GM19452 (cell line): ENCODE results near the gene TBCD.

Experiments used
- ATAC-seq: cut with Tn5 transposase; IDR thresholded peaks from one replicate; pipeline ENCODE4 v1.9.1; 2021; ENCODE audit not compliant: unreplicated experiment

The TBCD gene

GRCh38 chr17:82868715-82869131 is 116.9 kb downstream of the TBCD start:
- no peak for ATAC-seq

- no peak for ATAC-seq
These were observed 117.7 kb downstream of the TBCD start for GRCh38 chr17:82869536-82869935.

- ATAC-seq: no peak
These were observed 118.2 kb downstream of the TBCD start for GRCh38 chr17:82870091-82870491.

- no peak for ATAC-seq
These were observed 118.7 kb downstream of the TBCD start for GRCh38 chr17:82870541-82870940.

GRCh38 chr17:82871056-82871775 is 119.4 kb downstream of the TBCD start:
- ATAC-seq: peak; percentile 76

- ATAC-seq: no peak
These were observed 120.1 kb downstream of the TBCD start for GRCh38 chr17:82871776-82872561.

GRCh38 chr17:82872591-82873520 is 121.0 kb downstream of the TBCD start:
- no peak for ATAC-seq

- ATAC-seq: no peak
These were observed 121.7 kb downstream of the TBCD start for GRCh38 chr17:82873521-82873920.

GRCh38 chr17:82874011-82874835 is 122.4 kb downstream of the TBCD start:
- no peak for ATAC-seq

- no peak for ATAC-seq
These were observed 123.6 kb downstream of the TBCD start for GRCh38 chr17:82875407-82875856.

GRCh38 chr17:82876149-82876548 is 124.3 kb downstream of the TBCD start:
- no peak for ATAC-seq

- no peak for ATAC-seq
These were observed 124.9 kb downstream of the TBCD start for GRCh38 chr17:82876602-82877379.

GRCh38 chr17:82878527-82878926 is 126.7 kb downstream of the TBCD start:
- no peak for ATAC-seq

GRCh38 chr17:82879241-82879640 is 127.4 kb downstream of the TBCD start:
- ATAC-seq: no peak

- no peak for ATAC-seq
These were observed 128.9 kb downstream of the TBCD start for GRCh38 chr17:82880620-82881323.

- no peak for ATAC-seq
These were observed 129.5 kb downstream of the TBCD start for GRCh38 chr17:82881324-82881823.

- ATAC-seq: no peak
These were observed 130.2 kb downstream of the TBCD start for GRCh38 chr17:82881900-82882714.
